IMR-90 (cell line): ENCODE data around the gene LATS1. TPM values are rescaled to one million over a fixed set of nuclear protein-coding genes. Genes with fewer than 3 reads are reported as not detected.
A peak's percentile ranks its signal among the peaks of the same experiment; 100 is the strongest.

ENCODE experiments used
- ATAC-seq: fragments of 200-7000 bp; cut with Tn5 transposase; 2 replicates; pipeline ENCODE4 v1.9.1; 2020; ENCODE audit warnings: low read depth, mild to moderate bottlenecking, moderate library complexity
- BruUV-seq: library from RNA; stranded (reverse); fragments of 400-500 nt; replicated peaks from 2 replicates; lab custom pipeline; 2021; lab: Mats Ljungman, UMichigan
- CTCF ChIA-PET: fragments of 300-600 bp; formaldehyde crosslinking; extraction: SDS; loops from one replicate; lab custom pipeline; 2021; ENCODE audit warnings: antibody characterized with exemption; lab: Yijun Ruan, JAX
- POLR2A ChIA-PET: fragments of 300-600 bp; sonication (Branson Sonifier 250); formaldehyde crosslinking; loops from one replicate; lab custom pipeline; 2022; ENCODE audit warnings: antibody characterized with exemption; ENCODE audit not compliant: unreplicated experiment; lab: Charles Lee
- DNase-seq: peaks from one replicate; pipeline ENCODE4 v3.0.0; 2013
- H2AFZ ChIP-seq: replicated peaks from 2 replicates; pipeline ENCODE3; 2013; ENCODE audit warnings: low read length, mild to moderate bottlenecking; ENCODE audit not compliant: poor library complexity
- H2AK5ac ChIP-seq: 2 replicates; pipeline ENCODE4 v1.6.1; 2013; ENCODE audit warnings: low read depth, low read length, inconsistent platforms
- H2AK9ac ChIP-seq: replicated peaks from 2 replicates; pipeline ENCODE3; 2013; ENCODE audit warnings: mild to moderate bottlenecking, low read depth, low read length, moderate library complexity; ENCODE audit not compliant: poor library complexity
- H2BK120ac ChIP-seq: 2 replicates; pipeline ENCODE4 v1.6.1; 2013; ENCODE audit warnings: low read depth, low read length, inconsistent platforms
- H2BK15ac ChIP-seq: 3 replicates; pipeline ENCODE4 v1.6.1; 2013; ENCODE audit warnings: low read depth, low read length, inconsistent platforms
- H2BK20ac ChIP-seq: 2 replicates; pipeline ENCODE4 v1.6.1; 2013; ENCODE audit warnings: low read depth, mild to moderate bottlenecking, inconsistent platforms, low read length, moderate library complexity
- H2BK5ac ChIP-seq: 2 replicates; pipeline ENCODE4 v1.6.1; 2013; ENCODE audit warnings: mild to moderate bottlenecking, low read depth, low read length, inconsistent platforms; ENCODE audit not compliant: poor library complexity, severe bottlenecking
- H3K14ac ChIP-seq: replicated peaks from 2 replicates; pipeline ENCODE4 v1.6.1; 2013; ENCODE audit warnings: low read depth, low read length, inconsistent platforms
- H3K18ac ChIP-seq: 2 replicates; pipeline ENCODE4 v1.6.1; 2013; ENCODE audit warnings: low read depth, low read length, control low read depth
- H3K23ac ChIP-seq: 2 replicates; pipeline ENCODE4 v1.6.1; 2013; ENCODE audit warnings: low read depth, low read length, inconsistent platforms
- H3K27ac ChIP-seq: 2 replicates; pipeline ENCODE4 v1.5.1; 2013; ENCODE audit warnings: mild to moderate bottlenecking, control low read depth, low read length; ENCODE audit not compliant: insufficient read depth
- H3K27me3 ChIP-seq: 2 replicates; pipeline ENCODE4 v1.6.1; 2013; ENCODE audit warnings: low read length; ENCODE audit not compliant: control insufficient read depth, insufficient read depth
- H3K36me3 ChIP-seq: 2 replicates; pipeline ENCODE4 v1.6.1; 2013; ENCODE audit warnings: low read length, mixed read lengths; ENCODE audit not compliant: control insufficient read depth, insufficient read depth
- H3K4ac ChIP-seq: 2 replicates; pipeline ENCODE4 v1.6.1; 2013; ENCODE audit warnings: low read depth, low read length, inconsistent platforms
- H3K4me1 ChIP-seq: 2 replicates; pipeline ENCODE4 v1.6.1; 2013; ENCODE audit warnings: low read length, mixed read lengths; ENCODE audit not compliant: control insufficient read depth, insufficient read depth
- H3K4me2 ChIP-seq: 2 replicates; pipeline ENCODE4 v1.6.1; 2013; ENCODE audit warnings: low read depth, mild to moderate bottlenecking, control low read depth, low read length, moderate library complexity
- H3K4me3 ChIP-seq: 2 replicates; pipeline ENCODE4 v1.5.1; 2013; ENCODE audit warnings: low read depth, mild to moderate bottlenecking, control low read depth, low read length, moderate library complexity; ENCODE audit not compliant: insufficient read depth
- H3K56ac ChIP-seq: 2 replicates; pipeline ENCODE4 v1.6.1; 2013; ENCODE audit warnings: low read length, inconsistent platforms; ENCODE audit not compliant: insufficient read depth; ENCODE audit errors: extremely low read depth
- H3K79me1 ChIP-seq, 2 experiments: 2 replicates each; pipeline ENCODE4 v1.6.1; 2013; ENCODE audit warnings: low read length in 2 of 2, inconsistent platforms in 1 of 2, low read depth in 1 of 2
- H3K9ac ChIP-seq: 2 replicates; pipeline ENCODE4 v1.6.1; 2013; ENCODE audit warnings: low read depth, low read length, control low read depth
- H3K9me1 ChIP-seq: 2 replicates; pipeline ENCODE4 v1.6.1; 2013; ENCODE audit warnings: low read length, inconsistent platforms; ENCODE audit not compliant: insufficient read depth
- H3K9me3 ChIP-seq: 2 replicates; pipeline ENCODE4 v1.6.1; 2013; ENCODE audit warnings: low read length; ENCODE audit not compliant: control insufficient read depth, insufficient read depth
- H4K20me1 ChIP-seq: 2 replicates; pipeline ENCODE4 v1.6.1; 2013; ENCODE audit warnings: low read length, inconsistent platforms; ENCODE audit not compliant: insufficient read depth
- H4K5ac ChIP-seq: 2 replicates; pipeline ENCODE4 v1.6.1; 2013; ENCODE audit warnings: mild to moderate bottlenecking, low read depth, low read length, control low read depth
- H4K8ac ChIP-seq, 2 experiments: 2 replicates each; pipeline ENCODE4 v1.6.1; 2013; ENCODE audit warnings: low read depth in 2 of 2, low read length in 2 of 2, control low read depth in 1 of 2, inconsistent platforms in 1 of 2
- H4K91ac ChIP-seq: 2 replicates; pipeline ENCODE4 v1.6.1; 2013; ENCODE audit warnings: low read depth, low read length, inconsistent platforms; ENCODE audit not compliant: insufficient read depth
- CHD1 ChIP-seq: IDR thresholded peaks from 2 replicates; pipeline ENCODE4 v1.6.1; 2012; ENCODE audit warnings: low read depth, low read length, improper control_type of control experiment
- CTCF ChIP-seq: conservative IDR thresholded peaks from 2 replicates; pipeline ENCODE4 v1.5.1; 2012; ENCODE audit warnings: mild to moderate bottlenecking, low read depth, low read length, improper control_type of control experiment
- MAFK ChIP-seq: IDR thresholded peaks from 2 replicates; pipeline ENCODE4 v1.6.1; 2012; ENCODE audit warnings: low read depth, low read length, improper control_type of control experiment
- MXI1 ChIP-seq: IDR thresholded peaks from 2 replicates; pipeline ENCODE4 v1.6.1; 2012; ENCODE audit warnings: low read depth, mild to moderate bottlenecking, low read length, moderate library complexity, borderline replicate concordance
- NFE2L2 ChIP-seq: fragments of 150-350 bp; IDR thresholded peaks from 2 replicates; pipeline ENCODE4 v1.6.1; 2016; ENCODE audit warnings: low read depth, mild to moderate bottlenecking, low read length
- RAD21 ChIP-seq: IDR thresholded peaks from 2 replicates; pipeline ENCODE4 v1.6.1; 2012; ENCODE audit warnings: low read length, improper control_type of control experiment
- RFX5 ChIP-seq: IDR thresholded peaks from 2 replicates; pipeline ENCODE4 v1.8.0; 2012; ENCODE audit warnings: low read depth, mild to moderate bottlenecking, low read length, moderate library complexity
- WGBS, 2 experiments: methylation state at CpG; one replicate each; pipeline versions ENCODE4 v1.1.5 to v1.1.7; 2013; ENCODE audit warnings: missing lambda C conversion rate in 2 of 2; ENCODE audit not compliant: insufficient read length in 1 of 2; ENCODE audit errors: extremely low coverage in 2 of 2; 5-methylcytosine and 5-hydroxymethylcytosine counted together
- dilution Hi-C: fragments of 300-500 bp; cut with HindIII; formaldehyde crosslinking; loops from one replicate; pipeline ENCODE4 v1.14.3; 2018; ENCODE audit warnings: low sequenced_read_pairs; ENCODE audit not compliant: unreplicated experiment
- in situ Hi-C: fragments of 300-500 bp; cut with MboI; formaldehyde crosslinking; loops from 3 replicates; pipeline ENCODE4 v1.14.3; 2019; ENCODE audit warnings: low sequenced_read_pairs, inconsistent platforms, mixed read lengths
- intact Hi-C: fragments of 100-400 bp; cut with micrococcal nuclease; formaldehyde crosslinking; loops from 2 replicates; pipeline ENCODE4 v1.10.0; 2022
- polyA plus RNA-seq, 3 experiments: library from polyadenylated mRNA; depleted of rRNA; stranded (reverse); fragments of >200 nt; gene quantifications; 2 replicates each; pipeline ENCODE4 v1.2.3, GENCODE V29; 2012; ENCODE audit warnings: low replicate concordance in 1 of 3
- total RNA-seq: library from RNA; depleted of rRNA; stranded (reverse); fragments of >200 nt; gene quantifications from 2 replicates; pipeline ENCODE4 v1.2.3, GENCODE V29; 2012

LATS1 gene
- total and polyA plus RNA-seq, 2 of the 4 experiments (the other 2 are of a cell fraction), result 7.9 to 20.1 TPM

DNA sequence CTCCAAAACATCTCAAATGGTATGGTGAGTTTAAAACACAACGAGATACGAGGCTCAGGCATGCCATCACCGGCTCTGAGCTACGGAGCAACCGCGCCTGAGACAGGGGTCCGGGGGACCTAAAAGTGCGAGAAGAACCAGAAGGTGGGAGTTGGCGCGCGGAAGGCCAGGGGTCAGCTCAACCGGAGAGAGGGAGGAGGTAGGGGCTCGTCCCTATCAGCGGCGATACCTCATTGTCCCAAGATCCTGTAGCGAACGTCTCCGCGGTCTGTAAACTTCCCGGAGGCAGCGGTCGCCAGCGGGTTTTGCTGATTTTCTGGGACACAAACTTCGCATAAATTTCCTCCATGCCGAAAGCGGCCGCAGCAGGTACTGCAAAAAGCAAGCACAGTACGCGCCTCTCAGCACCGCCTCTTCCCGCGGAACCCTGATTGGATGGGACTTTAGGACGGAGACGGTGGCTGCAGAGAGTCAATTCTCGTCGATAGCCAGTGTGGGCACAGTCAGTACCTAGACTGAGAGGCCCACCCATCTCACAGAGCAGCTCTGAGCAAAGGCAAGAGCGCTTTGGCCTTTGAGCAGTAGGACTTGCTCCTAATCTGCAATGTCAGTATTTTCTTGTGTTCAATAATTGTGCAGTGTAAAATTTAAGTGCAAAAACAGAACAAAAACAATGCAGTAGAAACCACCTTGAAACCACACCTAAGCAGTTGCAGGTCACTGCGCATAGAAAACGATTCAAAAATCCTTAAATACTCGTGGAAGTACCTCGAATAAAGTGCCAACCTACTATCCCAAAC lies 28.4 kb upstream of the LATS1 start, which contains the start of gene NUP43:
TSS of gene NUP43 (minus strand) at position 383 of the 800 bp plus-strand sequence. CDS start at position 349, 34 bp downstream.
- H3K27me3 ChIP-seq, result no peaks in the 10 kb centered on the region
- H3K9me3 ChIP-seq, result no peaks in the 10 kb centered on the region
- peak within 1 kb of the TSS; percentile 83 for H4K91ac ChIP-seq
- ChIA-PET POLR2A (no interaction called here), CTCF (no interaction called here)
- peak within 1 kb of the TSS; percentile 53 for H3K56ac ChIP-seq
- peaks cover 7% of the 10 kb centered on the region for H3K36me3 ChIP-seq
- no peak within 1 kb of the TSS for H2BK20ac ChIP-seq
- peak within 1 kb of the TSS; percentile 81 for H3K14ac ChIP-seq
- DNase-seq, result peak; percentile 95
- no TSS peak for BruUV-seq
- peak; percentile 77 for ATAC-seq
- peak within 1 kb of the TSS; percentile 70 for H3K27ac ChIP-seq
- WGBS, 2 experiments, result 8% methylated on average over 13 of the region's 41 CpGs; no CpG with 5 or more reads in 1 of the 2 experiments
- no peak within 1 kb of the TSS for H3K18ac ChIP-seq
- intact Hi-C loops, result no loop called here
- H3K4me1 ChIP-seq, result no peaks in the 10 kb centered on the region
- peak within 1 kb of the TSS; percentile 84 for H3K9ac ChIP-seq
- peak within 1 kb of the TSS; percentile 87 for H3K4ac ChIP-seq
- peak within 1 kb of the TSS; percentile 91 to 100 for H4K8ac ChIP-seq
- peak within 1 kb of the TSS; percentile 75 for H2BK5ac ChIP-seq
- H3K4me2 ChIP-seq, result peak within 1 kb of the TSS; percentile 77
- in situ Hi-C loops, result no loop called here
- H2AFZ ChIP-seq, result peak within 1 kb of the TSS; percentile 91
- peak within 1 kb of the TSS; percentile 42 for H3K23ac ChIP-seq
- TF ChIP-seq RFX5 (no peak), MXI1 (peak; percentile 90), RAD21 (peak; percentile 25; the same call in 1 of the 2 replicates), NFE2L2 (no peak), CHD1 (no peak), MAFK (peak; percentile 1; the same call in 1 of the 2 replicates), CTCF (peak; percentile 41)
- H2AK5ac ChIP-seq, result peak within 1 kb of the TSS; percentile 71; the same call in 1 of the 2 replicates
- H3K4me3 ChIP-seq, result peak within 1 kb of the TSS; percentile 86
- no peaks in the 10 kb centered on the region for H3K9me1 ChIP-seq
- dilution Hi-C loops, result no loop called here
- peak within 1 kb of the TSS; percentile 71 for H2AK9ac ChIP-seq
- H2BK120ac ChIP-seq, result peak within 1 kb of the TSS; percentile 64; the same call in 1 of the 2 replicates
- 0 out of 3 replicates have a peak within 1 kb of the TSS, but pooled peaks have one; percentile 17 for H2BK15ac ChIP-seq
- H3K79me1 ChIP-seq, result peaks cover 4 to 26% of the 10 kb centered on the region in 2 experiments; a peak in 3 of 4 replicates
- H4K20me1 ChIP-seq, result peaks cover 12% of the 10 kb centered on the region; the same call in 1 of the 2 replicates
- peak within 1 kb of the TSS; percentile 89 for H4K5ac ChIP-seq
